DMS 273 treated with DMSO at 0.1 percent for 48 hours (cell line): ENCODE data around the gene CUTA.
A peak's percentile ranks its signal among the peaks of the same experiment; 100 is the strongest.
"Not testable (repeated sequence)": the region's sequence is repeated elsewhere in the genome, so short reads cannot be mapped to it uniquely, and the experiment has no call there.

Experiments used
- DNase-seq: peaks from one replicate; lab custom pipeline; 2025; lab: John Stamatoyannopoulos, UW

Gene CUTA

GRCh38 chr6:33405386-33405940, 12.4 kb downstream of the CUTA start:
- DNase-seq: no peak

GRCh38 chr6:33404884-33405283, 13.0 kb downstream of the CUTA start:
- DNase-seq: no peak

DNA sequence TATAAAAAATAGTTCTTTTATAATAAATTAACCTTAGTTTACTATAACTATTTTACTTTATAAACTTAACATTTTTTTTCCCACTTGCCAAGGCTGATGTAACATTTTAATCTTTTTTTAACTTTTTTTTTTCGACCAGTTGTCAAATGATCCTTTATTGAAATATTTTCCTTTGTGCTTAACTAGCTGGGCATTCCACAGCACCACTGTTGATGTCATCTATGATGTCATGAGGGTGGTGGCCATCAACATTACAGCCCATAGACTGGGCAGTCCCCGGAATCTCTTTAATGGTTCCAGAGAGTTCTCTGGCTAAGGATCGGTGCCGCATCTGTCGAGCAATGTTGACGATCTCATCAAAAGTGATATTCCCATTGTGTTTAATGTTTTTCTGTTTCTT, 18.0 kb downstream of the CUTA start:
- DNase-seq: not testable (repeated sequence)

DNA sequence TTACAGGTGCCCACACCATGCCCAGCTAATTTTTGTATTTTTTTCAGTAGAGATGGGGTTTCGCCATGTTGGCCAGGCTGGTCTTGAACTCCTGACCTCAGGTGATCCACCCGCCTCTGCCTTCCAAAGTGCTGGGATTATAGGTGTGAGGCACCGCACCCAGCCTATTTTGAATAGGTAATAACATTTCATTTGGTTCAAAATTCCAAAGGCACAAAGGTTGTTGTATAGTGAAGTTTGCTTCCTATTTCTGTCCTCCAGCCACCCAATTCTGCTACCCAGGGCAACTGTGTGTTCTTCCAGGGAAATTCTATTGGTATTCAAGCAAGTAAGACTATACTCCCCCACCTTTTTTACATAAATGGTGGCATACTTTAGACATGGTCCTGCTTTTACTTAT, 19.3 kb downstream of the CUTA start:
- not testable (repeated sequence) for DNase-seq

- no peak for DNase-seq
Observed at GRCh38 chr6:33397541-33397940, 20.4 kb downstream of the CUTA start.

DNA sequence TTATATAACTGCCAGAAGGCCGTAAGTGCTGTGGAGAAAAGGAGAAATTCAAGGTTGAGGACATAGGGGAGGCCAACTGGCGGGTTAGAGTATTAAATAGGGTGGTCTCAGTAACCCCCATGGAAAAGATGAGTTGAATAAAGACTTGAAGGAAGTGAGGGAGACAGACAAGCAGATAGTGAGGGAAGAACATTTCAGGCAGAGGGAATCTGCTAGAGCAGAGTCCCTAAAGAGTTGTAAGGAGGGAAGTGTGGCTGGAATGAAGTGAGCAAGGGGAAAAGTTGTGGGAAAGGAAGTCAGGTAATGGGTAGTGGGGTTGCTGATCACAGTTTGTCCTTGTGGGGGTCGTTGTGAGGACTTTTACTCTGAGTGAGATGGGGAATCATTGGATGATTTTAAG, 24.9 kb downstream of the CUTA start:
- no peak for DNase-seq

DNA sequence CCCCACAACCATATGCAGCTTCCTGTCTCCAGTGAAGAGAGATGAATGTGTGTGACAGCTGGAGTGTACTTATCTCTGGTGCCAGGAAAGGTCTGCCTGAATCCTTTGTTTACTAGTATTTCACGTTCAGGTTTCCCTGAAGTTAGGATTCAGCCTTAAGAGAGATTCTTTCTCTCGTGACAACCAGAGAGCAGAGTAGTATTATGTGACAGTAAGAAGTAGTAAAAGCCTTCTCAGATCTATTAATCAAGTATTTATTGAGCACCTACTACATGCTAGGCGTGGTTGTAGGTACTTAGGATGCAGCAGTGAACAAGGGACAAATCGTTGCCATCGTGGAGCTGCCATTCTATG, 25.3 kb downstream of the CUTA start:
- no peak for DNase-seq

DNA sequence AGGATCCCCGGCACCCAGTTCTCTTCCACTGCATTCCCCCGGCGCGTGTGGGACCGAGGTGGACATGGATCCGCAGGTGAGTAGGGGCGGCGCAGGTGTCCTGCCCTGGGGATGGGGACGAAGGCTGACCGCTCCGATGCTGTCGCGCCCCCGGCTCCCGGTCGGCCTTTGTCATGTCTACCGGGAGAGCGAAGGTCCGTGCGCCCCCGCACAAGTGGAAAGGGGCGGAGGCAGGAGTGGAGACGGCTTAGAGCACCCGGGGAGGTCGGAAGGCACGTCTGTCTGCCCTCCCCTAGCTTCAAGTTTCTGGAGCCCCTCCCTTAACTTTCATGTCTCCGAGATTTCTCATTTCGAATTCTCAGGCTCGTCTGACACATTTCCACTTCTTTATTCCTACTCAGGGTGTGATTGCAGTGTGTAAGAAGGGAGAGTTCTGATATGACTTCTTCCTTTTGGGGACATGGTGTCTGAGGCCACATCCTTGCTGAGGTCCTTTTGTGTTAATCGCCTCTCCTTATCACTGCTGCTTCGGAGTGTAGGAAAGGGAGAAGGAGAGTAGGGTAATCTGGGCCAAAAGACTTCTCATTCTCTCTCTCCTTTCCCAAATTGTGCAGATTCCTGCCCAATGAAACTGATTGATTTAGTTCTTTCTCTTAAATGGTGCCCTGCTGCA, 25.8 kb downstream of the CUTA start:
- DNase-seq: no peak

DNA sequence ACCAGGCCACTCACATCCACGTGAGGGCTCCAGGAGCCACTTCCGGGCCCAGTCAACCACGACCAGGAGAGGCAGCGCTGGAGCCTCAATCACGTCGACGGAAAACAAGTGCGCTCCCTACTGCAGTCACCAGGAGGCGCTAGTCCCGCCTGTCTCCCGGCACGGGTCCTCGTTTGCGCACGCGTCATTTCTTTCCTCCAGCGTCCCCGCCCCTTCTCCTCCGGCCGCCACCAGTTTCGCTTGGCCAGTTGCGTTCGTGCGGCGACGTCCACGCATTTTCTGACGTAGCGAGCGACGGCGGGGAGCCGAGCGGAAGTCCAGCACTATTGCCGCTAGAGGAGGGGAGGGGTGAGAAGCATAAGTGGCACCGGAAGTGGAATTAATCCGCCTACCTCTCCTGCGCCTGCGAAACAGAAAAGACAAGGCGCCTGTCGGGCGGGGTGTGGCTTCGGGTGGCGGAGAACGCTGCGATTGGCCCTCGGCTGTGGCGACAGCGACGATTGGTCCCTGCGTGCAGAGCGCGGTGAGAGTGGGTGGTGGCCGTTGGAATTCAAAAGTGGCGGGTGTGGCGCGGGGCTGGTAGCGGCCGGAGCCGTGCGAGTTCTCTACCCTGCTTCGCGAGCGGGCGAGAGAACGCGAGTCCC, 26.5 kb downstream of the CUTA start, which contains the start of gene KIFC1:
Gene KIFC1 (plus strand): TSS at position 546 of the 644 bp plus-strand sequence. CDS start 163 bp downstream, outside the sequence.
- peak; percentile 98 for DNase-seq

- no peak for DNase-seq
Observed at GRCh38 chr6:33390767-33391277, 27.1 kb downstream of the CUTA start.

DNA sequence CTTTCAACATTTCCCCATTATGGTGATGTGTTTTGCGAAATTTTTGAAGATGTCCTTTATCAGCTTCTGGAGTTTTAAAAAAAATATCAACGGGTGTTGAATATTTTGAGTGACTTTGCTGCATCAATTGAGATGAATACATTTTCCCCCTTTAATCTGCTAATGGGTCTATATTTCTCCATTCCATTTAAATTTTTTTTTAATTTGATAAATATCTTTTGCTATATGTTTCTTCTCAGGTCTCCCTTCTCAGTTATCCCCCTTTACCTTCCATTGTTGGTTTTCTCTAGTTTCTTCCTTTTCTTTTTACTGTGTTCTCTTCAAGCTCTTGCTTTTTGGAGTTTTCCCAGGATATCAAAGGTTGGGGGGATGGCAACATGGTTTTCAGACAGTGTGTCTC, 27.7 kb downstream of the CUTA start:
- DNase-seq: no peak

DNA sequence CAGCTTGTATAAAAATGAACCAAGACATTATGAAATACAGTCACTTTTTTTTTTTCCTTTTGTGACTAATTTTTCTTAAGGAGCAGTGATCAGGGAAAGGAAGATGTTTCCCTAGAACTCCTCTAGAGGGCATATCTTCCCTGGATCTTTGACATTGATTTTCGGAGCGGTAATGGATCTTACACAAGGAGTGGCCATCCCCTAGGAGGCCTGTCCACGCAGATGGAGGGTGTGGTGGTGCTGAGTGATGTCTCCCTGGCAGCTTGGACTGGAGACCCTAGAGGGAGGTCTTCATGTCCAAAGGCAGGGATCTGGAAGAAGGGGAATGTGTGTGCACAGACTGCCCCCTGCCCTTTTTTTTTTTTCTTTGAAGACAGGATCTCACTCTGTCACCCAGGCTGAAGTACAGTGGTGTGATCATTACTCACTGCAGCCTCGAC, 33.3 kb downstream of the CUTA start:
- no peak for DNase-seq

- DNase-seq: no peak
Observed at GRCh38 chr6:33383427-33384185, 34.3 kb downstream of the CUTA start.

DNA sequence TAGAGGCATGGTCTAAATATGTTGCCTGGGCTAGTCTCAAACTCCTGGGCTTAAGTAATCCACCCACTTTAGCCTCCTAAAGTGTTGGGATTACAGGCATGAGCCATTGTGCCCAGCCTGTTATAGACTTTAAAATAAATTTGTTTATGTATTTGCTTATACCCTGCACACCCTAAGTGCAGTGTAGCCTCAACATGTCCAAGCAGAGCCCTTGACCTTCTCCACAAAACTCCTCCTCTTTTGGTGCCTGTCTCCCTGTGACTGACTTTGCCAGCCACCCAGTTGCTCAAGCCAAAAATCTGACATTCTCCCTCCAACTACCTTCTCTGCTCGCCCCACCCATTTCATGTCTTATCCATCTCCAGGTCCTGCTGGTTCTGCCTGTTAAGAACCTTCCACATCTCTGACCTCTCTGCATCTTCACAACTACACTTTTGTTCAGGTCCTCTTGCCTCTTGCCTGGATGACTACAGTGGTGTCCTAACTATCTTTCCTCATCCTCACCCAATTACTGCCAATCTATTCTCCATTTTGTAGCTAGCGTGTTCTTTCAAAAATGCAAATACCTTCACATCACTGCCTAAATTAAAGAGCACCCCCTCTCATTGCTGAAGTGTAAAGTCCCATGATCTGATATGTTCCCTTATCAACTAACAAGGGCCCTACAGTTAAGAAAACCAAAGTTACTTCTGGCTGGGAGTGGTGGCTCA, 37.5 kb downstream of the CUTA start:
- DNase-seq: no peak

GRCh38 chr6:33379184-33379583, 38.7 kb downstream of the CUTA start:
- not testable (repeated sequence) for DNase-seq

DNA sequence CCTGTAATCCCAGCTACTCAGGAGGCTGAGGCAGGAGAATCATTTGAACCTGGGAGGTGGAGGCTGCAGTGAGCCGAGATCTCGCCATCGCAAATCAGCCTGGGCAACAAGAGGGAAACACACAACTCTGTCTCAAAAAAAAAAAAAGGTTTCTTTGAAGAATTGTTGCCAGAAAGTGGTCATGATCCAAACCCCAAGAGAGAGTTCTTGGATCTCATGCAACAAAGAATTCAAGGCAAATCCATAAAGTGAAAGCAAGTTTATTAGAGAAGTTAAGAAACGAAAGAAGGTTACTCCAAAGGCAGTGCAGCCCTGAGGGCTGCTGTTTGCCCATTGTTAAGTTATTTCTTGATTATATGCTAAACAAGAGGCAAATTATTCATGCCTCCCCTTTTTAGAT, 40.7 kb downstream of the CUTA start:
- DNase-seq: no peak

- no peak for DNase-seq
Observed at GRCh38 chr6:33375143-33375671, 42.7 kb downstream of the CUTA start.

DNA sequence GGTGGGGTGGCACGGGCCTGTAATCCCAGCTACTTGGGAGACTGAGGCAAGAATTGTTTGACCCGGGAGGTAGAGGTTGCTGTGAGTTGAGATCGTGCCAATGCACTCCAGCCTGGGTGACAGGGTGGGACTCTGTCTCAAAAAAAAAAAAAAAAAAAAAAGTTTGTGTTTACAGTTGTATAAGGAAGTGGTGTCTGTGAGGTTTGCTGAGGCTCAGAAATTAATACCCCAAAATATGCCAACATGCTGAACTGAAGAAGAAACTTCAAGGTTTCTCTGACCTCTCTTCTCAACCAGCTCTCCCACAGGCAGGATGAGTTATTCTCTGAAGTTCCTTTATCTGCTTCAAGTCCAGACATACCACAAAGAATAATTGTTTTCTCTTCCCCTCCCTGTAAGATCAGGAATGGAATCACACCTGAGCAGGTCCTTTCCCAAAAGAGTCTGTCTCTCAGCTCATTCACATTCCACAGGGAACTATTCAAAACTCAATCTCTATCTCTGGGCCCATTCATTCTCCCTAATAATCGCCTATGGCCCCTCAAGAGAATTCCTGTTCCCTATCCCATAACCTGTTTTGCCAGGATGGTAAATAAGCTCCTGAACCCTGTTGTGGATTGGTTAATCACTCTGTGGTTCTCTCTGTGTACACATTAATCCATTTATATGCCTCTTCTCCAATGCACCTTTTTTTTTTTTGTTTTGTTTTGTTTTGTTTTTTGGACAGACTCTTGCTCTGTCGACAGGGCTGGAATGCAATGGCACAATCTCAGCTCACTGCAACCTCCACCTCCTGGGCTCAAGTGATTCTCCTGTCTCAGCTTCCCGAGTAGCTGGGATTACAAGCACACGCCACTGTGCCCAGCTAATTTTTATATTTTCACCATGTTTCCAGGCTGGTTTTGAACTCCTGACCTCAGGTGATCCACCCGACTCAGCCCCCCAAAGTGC, 43.7 kb downstream of the CUTA start:
- no peak for DNase-seq

- DNase-seq: no peak
Observed at GRCh38 chr6:33372526-33373123, 45.3 kb downstream of the CUTA start.

- not testable (repeated sequence) for DNase-seq
Observed at GRCh38 chr6:33371901-33372300, 46.0 kb downstream of the CUTA start.
